NCI-H2196 treated with DMSO at 0.1 percent for 48 hours (cell line): ENCODE results near the gene RASGEF1C.

ENCODE experiments used
- DNase-seq: peaks from one replicate; lab custom pipeline; 2025; ENCODE audit not compliant: unreplicated experiment; lab: John Stamatoyannopoulos, UW

RASGEF1C gene

DNA sequence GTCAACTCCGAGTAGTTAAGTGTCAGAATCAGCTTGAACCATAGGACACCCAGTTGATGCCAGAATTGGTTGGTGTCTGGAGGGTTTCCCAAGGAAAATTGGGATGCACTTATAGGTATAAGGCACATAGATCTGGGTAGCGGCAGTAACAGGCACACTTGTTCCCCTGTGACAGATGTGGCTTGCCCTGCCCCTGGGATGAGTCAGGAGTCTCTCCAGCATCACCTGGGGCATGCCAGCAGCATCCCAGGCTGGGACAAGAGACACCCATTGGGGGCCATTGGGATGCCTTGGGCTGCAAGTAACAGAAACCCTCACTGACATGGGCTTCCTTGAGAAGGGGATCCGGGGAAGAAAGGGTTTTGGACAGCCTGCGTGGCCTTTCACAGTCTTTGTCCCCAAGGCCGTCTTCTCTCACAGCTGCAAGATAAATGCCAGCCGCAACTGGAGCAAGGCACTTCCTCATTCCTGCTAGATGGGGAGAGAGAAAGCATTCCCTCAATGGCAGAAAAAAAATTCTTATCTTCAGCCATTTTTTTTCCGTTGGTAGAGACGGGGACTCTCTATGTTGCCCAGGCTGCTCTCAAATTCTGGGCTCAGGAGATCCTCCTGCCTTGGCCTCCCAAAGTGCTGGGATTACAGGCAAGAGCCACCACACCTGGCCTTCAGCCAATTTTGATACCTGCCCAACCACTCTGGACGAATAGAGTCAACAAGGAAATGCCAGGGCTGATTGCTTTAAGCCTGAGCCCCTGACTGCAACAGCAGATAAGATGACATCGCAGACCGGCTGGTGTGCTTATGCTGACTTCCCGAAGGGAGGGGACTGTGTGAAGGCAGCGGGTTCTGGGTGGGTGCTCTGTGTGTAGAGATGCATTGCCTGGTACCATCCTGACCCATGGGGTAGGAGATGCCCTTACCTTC is 124.1 kb downstream of the RASGEF1C start:
- DNase-seq: peak; percentile 92

DNA sequence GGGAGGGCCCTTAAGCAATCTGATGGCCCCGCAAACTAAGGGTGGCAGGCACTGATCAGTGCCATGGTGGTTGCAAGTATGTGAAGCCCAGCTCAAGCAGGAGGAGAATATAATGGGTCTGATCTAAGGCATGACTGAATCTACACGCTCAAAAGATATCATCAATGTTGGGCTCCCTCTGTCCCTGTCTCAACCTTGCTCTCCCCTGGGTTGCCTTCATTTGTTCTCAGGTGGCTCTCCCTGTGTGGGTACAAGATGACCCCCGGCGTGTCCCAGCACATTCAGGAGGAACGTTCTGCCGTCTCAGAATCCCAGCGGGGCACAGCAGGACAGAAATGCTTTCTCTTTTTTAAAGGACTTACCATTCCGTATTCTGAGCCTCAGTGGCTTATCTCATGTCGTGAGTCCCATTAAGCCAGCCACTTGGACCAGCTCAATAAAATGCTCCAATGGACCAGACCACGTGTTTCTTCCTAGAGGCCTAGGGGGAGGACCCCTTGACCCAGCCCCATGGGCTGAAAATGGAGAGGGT is 125.4 kb downstream of the RASGEF1C start:
- DNase-seq: no peak

DNA sequence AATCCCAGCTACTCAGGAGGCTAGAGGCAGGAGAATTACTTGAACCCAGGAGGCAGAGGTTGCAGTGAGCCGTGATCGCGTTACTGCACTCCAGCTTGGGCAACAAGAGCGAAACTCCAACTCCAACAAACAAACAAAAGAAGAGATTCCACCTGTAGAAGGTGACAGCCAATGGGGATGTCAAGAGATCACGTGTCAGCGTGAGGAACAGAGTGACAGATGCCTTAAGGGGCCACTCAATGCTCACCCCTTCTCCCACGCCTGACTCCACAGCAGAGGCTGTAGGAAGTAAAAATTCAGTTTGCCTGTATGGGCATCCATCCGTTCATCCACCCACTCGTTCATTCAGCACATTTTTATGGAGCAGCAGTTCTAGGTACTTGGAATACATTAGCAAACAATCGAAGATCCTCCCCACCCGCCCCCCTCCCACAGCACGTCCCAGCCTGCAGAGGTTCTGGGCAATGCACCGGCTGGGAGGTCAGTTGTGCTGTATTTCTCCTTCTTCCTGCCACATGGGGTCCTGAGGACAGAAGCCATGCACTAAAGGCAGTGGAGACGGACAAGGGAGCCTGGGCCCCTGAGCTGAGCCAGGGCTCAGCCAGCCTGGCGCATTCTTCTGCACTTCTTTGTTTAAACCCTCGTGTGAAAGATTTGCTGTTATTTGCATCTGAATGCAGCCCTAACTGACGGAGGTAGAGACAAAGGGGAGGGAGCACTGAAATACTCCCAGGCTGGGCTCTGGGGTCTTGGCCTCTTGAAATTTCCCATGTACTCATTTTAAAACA is 126.2 kb downstream of the RASGEF1C start:
- DNase-seq: no peak

DNA sequence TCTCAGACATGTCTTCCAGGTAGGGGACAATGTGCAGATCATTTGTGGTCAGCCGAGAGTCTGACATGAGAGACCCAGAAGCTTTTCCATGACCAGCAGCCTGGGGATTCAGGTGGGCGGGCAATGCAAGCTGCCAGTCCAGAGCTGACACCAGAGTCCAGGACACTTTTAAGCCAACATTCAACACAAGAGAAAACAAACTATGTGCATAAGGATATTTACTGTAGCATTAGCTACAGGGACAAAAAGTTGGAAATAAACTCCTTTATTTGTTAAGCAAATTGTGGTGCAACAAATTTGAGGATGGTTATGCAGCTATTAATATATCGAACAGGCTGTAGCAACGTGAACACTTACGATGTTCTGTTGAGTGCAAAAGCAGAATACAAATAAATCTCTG is 127.5 kb downstream of the RASGEF1C start:
- DNase-seq: no peak

DNA sequence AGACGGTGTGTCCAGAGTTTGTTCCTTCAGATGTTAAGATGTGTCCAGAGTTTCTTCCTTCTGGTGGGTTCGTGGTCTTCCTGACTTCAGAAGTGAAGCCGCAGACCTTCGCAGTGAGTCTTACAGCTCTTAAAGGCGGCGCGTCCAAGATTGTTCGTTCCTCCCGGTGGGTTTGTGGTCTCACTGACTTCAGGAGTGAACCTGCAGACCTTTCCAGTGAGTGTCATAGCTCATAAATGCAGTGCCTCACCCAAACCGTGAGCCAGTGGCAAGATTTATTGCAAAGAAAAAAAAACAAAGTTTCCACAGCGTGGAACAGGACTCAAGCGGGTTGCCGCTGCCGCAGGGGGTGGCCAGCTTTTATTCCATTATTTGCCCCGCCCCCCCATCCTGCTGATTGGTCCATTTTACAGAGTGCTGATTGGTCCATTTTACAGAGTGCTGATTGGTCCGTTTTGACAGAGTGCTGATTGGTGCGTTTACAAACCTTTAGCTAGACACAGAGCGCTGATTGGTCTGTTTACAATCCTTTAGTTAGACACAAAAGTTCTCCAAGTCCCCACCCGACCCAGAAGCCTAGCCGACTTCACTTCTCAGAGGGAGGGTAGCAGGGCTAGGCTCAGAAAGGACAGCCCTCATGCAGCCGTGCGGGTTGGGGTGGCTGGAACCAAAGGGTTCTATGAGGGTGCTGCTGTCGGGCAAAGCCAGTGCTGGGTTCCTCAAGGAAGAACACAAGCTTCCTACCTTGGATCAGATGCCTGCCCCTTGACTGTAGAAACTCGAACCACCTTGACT is 128.3 kb downstream of the RASGEF1C start:
- no peak for DNase-seq

DNA sequence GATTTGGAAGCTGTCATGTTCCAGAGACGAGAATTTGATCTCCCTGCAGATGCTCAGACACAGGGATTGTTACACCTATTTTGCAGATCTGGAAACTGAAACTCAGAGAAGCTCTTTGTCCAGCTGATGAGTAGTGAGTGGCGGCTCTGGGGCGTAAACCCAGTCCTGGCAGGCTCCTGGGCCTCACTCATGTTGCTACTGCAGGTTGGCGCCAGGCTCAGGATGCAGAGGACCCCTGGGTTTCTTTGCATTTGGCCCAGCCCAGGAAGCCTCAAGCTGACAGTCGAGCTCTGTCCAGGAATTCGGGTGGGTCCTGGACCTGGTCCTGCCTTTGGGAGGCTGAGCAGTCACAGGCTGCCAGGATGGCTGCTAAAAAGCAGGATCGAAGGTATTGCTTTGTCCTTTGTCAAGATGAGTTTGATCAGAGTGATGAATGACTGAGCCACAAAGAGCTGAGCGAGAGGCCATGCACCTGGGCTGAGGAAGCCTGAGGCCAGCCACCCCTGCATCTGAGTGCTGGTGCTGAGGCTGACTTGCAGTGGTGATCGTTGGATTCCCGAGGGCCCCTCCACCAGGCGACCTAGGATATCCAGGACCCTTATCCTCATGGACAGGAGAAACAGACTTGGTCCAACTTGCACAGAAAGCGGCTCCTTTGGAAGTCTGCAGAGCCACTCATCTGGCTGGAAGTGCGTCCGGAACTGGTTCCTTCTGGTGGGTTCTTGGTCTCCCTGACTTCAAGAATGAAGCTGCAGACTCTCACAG is 129.1 kb downstream of the RASGEF1C start:
- DNase-seq: no peak

DNA sequence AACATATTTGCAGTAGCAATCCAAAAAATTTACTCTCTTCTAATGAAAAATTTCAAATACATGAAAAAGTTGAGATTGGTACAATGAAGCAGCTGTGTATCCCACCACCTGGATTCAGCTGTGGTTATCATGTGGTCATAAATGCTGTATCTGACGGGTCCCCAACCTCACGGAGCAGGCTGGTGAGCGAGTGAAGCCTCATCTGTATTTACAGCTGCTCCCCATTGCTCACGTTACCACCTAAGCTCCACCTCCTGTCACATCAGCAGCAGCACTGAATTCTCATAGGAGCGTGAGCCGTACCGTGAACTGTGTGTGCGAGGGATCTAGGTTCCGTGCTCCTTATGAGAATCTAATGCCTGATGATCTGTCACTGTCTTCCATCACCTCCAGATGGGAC is 130.7 kb downstream of the RASGEF1C start:
- no peak for DNase-seq

DNA sequence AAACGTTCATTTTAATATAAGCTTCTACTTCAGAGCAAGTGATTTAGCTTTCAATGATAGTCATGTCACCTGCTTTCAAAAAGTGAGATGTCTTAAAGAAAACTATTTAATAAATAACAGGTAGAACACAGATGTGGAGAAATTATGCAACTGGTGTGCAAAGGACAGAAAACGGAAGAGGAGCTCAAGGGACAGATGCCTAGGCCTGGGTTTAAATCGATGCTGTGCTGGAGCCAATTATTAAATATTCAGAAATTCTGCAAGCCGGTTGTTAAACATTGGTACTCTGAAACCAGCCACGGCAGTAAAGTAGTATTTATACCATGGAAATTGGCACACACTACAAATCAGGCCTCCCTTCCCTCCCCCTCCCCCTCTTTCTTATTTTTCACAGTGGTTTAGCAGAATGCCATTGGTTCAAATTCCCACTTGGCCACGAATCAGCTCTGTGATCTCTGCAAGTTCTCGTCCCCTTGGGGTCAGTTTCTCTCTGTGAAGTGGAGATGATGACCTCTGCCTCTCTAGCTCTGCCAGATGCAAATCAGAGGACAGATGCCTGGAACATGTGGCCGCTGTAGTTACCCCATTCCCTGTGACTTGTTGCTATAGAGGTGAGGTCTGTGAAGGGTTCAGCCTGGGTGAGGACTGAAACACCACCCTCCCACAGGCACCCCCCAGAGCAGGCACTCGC is 131.3 kb downstream of the RASGEF1C start:
- no peak for DNase-seq

DNA sequence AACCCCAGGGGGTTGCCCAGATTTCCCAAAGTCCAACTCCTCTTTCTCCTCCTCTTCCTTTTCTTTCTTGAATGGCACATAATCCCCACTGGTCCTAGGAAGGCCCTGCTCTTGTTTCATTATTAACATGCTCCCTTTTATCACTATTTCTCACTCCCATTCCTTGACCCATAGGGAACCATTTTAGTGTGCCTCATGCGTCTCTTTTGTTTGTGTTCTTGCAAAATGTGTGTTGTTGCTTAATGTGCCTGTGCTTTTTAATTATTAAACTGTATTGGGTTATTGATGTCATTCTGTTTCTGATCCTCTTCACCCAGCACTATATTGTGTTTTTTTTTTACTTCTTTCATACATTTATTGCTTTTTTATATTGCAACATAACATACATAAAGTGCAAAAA is 133.3 kb downstream of the RASGEF1C start:
- no peak for DNase-seq

DNA sequence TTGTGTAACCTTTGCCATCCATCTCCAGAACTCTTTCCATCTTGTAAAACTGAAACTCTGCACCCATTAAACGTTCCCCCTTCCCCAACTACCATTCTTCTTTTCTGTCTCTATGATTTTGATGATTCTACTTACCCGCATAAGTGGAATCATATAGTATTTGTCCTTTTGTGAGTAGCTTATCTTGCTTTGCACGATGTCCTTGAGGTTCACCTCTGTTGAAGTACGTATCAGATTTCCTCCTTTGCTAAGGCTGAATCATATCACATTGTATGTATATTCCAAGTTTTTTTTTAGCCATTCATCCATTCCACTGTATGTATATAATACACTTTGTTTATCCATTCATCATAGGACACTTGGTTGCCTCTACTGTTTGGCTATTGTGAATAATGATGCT is 134.5 kb downstream of the RASGEF1C start:
- no peak for DNase-seq

DNA sequence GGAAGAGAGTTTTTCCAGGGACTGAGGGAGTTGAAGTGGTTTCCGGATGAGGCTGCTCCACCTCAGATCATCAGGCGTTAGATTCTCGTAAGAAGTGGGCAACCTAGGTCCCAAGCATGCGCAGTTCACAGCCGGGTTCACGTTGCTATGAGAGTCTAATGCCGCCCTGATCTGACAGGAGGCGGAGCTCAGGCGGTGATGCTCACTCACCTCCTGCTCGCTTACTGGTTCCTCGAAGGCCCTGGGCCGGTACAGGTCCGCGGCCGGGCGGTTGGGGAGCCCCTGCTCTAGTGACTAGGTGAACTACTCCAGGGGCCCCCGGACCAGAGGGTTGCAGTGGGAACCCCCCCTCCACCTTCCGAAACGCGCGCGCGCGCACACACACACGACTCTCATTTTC is 136.5 kb downstream of the RASGEF1C start:
- DNase-seq: no peak

DNA sequence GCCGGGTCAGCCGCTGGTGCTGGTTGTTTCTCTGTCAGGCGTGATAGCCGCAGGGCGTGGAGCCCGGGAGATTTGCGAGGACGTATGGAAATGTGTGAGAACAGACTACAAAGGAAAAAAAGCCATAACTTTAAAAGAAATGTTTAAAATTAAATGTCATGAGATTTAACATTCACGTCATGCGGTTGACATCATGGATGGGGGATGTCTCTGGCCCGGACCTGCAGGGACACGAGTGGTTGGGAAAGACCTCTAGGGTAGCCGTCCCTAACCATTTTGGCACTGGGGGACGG is 136.8 kb downstream of the RASGEF1C start:
- no peak for DNase-seq

DNA sequence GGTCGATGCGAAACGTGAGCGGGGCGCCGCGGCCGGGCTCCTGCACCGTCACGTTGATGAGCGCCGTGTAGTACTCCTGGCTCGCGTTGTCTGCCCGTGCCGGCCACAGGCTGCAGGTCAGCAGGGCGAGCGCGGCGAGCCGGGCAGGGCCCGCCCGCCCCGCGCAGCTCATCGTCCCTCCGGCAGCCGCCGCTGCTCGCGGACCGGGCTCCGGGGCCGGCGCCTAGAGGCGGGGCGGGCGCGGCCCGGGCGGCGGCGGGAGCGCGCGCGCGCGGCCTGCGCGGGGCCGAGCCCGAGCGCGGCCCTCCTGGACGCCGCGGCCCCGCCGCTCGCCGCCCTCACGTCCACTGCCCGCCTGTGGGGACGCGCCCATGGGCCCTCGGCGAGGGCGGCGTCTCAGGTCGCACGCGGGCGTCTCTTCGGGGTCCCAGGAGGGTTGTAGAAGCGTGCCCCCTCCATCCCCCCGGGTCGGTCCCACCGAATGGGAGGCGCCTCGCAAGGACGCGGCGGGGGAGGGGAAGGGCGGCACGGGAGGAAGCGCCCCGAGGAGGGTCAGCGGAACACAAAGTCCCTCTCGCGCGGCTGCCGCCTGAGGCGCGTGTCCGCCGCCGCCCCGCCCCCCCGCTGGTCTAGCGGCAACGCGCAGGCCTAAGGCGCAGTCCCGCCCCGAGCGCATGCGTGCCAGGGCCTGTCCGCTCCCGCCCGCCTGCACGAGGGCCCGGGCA is 137.3 kb downstream of the RASGEF1C start, which contains the start of gene RNF130:
TSS of gene RNF130 (minus strand) at position 229 of the 725 bp plus-strand sequence. CDS start at position 172, 57 bp downstream.
- DNase-seq: peak; percentile 90

DNA sequence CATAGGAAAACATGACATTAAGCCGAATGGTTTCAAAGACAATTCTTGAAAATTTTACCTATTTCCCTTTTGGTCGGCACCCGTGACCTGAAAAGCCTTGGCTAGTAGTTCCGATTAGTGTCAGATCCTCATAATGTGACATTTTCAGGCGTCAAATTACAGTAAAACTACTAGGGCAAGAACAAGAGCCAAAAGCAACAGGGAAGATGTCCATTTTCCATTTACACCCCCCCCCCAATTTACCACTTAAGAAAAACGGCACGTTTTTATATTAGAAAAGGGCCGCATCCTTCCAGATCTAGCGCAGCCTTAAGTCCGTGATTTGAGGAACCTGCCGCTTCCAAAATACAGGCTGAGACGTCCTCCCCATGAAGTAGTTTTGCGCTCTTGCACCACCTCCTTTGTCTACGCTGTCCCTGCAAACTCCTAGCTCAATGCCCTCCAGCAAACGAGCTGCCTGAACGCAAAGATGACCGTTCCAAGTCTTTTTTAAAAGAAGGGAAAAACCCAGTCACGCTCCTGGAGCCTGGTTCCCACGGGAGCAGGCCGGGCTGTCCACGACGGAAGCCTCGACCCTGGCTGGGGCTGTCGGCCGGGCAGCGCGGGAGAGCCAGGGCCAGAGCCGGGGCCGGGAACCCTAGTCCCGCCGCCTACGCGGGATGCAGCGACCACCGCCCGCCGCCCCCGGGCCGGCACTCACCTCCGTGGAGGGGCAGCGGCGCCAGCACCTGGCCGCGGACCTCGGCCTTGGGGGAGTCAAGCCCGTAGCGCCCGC is 138.1 kb downstream of the RASGEF1C start:
- DNase-seq: no peak

DNA sequence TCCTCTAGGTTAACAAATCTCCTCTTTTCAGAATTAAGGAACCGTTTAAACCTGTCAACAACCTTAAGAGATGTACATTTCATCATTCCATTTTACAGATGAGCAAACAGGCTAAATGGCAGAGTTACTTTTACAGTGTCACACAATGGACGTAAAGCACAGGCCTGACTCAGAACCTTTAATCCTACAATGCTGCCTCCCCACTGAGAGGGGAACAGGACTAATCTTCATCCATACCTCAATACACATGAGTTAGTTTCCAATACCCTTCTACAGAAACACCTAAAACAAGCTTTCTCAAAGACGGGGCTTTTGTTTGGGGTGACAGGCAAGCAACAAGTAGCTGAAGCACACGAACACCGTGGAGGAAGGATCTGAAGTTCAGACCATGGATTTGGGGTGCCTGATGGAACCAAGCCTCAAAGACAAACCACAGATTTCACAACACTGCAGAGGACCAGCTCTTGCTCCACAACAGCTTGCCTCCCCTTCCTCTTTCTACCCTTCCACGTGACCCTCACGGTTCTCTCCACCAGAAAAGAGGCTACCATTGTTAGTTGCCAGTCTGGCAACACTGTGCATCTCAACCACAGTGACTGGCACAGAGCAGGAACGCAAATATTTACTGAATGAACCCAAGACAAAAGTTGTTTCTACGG is 139.3 kb downstream of the RASGEF1C start:
- no peak for DNase-seq

DNA sequence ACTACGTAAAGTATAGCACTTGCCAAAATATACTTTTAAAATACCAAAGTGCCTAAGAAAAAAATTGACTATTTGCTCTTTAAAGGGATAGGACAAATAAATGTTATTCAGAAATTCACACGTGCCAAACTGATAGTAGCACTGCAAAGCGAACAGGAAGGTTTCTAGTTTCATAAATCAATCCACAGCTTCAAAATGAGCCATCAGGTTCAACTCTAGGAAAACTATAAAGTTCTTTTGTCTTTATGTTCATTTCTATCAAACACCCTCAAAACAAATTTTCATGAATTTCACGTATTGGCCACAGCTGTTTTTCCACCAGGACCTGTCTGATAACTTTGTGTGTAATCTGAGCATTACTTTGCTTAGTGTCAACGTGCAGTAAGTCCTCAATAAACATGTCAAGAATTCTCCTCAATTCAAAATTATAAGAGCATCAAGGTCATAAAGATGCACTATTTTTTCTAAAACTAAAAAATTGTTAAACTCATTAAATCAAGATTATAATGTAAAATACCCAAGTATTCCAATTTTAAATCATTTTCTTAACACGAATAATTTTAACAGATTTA is 140.4 kb downstream of the RASGEF1C start:
- DNase-seq: no peak

DNA sequence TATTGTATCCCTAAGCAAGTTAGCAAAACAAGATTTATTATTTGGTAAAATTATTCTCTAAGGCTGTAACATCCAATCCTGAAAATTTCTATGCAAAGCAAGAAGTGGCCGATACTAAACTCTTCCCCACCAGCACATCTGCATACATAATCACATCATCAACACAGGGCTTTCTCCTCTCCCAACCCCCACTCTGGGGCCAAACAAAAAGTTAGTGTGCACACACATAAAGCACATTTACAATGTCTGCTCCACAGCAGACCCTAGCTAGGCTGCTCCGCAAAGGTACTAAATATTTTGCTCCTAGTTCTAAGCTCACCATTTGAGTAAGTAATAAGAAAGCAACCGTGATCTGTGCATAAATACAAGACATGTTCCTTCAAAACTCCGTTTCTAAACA is 141.0 kb downstream of the RASGEF1C start:
- DNase-seq: no peak

DNA sequence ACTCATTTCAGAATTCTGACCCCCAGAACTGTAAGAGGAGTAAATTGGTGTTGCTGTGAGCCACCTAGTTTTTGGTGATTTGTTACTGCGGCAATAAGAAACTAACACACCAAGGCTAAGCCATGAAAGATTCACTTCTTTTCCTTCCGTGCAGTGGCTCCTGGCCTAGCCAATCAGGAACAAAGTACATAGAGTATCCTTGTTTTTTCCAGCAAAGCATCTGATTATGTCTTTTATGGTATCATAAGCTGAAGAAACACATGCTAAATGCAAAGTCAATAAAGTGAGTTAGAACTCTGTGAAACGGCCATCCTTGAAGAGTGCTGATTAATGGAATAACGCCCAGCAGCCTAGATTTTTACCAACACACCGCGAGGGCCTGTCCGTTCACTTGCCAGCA is 148.8 kb downstream of the RASGEF1C start:
- DNase-seq: no peak
